Peyer's patch (tissue), 4 donors: Measurements from ENCODE around the gene SCGB1C2. TPM values are rescaled to one million over a fixed set of nuclear protein-coding genes. Genes with fewer than 3 reads are reported as not detected.

Source experiments
- small RNA-seq, 2 donors: library from RNA; depleted of rRNA; stranded (forward); fragments of <200 nt; gene quantifications; one replicate each; pipeline ENCODE3, GENCODE V24; 2016
- total RNA-seq, 4 donors: library from RNA; depleted of rRNA; stranded (reverse); fragments of >200 nt; gene quantifications; one replicate each; pipeline ENCODE4 v1.1.0, GENCODE V29; 2016

SCGB1C2 gene
- total RNA-seq, 4 donors from 2014 or later = not detected

Small RNA genes lying within 50 kb of the gene (small RNA-seq; reads per million reads assigned to genes)
- 0 reads per million in 2 donors for gene RF00026

Other genes with a start within 250 kb of the SCGB1C2 start
- 10 to 100 TPM in 1 of 4 donors, 1 to 10 TPM in 3; 4.2 to 29.7 (median 6.1) TPM for gene DOC2B, start 44.1 kb downstream of the SCGB1C2 start, total RNA-seq
- 10 to 100 TPM; 31.4 to 92.4 (median 48.6) TPM for gene RPH3AL, start 215.2 kb downstream of the SCGB1C2 start, total RNA-seq